Endothelial cell of umbilical vein (primary cell): ENCODE results near the gene CLCN6. TPM values are rescaled to one million over a fixed set of nuclear protein-coding genes. Genes with fewer than 3 reads are reported as not detected.
A peak's percentile ranks its signal among the peaks of the same experiment; 100 is the strongest.

ENCODE experiments used
- BruUV-seq: library from RNA; stranded (reverse); fragments of 400-500 nt; replicated peaks from 2 replicates; lab custom pipeline; 2021; lab: Mats Ljungman, UMichigan
- CTCF ChIA-PET: fragments of 300-600, 350-600 bp; sonication (Branson Sonifier 250); formaldehyde crosslinking; loops from one replicate; lab custom pipeline; 2021; ENCODE audit warnings: antibody characterized with exemption, inconsistent platforms; lab: Charles Lee
- POLR2A ChIA-PET: fragments of 300-600, 350-600 bp; sonication (Branson Sonifier 250); formaldehyde crosslinking; loops from one replicate; lab custom pipeline; 2021; ENCODE audit warnings: antibody characterized with exemption, inconsistent platforms; lab: Charles Lee
- DNase-seq: peaks from one replicate; pipeline ENCODE4 v3.0.0-alpha.2; 2011; ENCODE audit warnings: low read depth, low spot score
- FAIRE-seq: peaks from 2 replicates; lab custom pipeline; 2011; peaks lifted over from hg19 to GRCh38; lab: Jason Lieb, UNC
- H2AFZ ChIP-seq: 2 replicates; pipeline ENCODE4 v1.6.0; 2012; ENCODE audit warnings: low read depth, low read length, control low read depth, inconsistent platforms
- H3K27ac ChIP-seq: 2 replicates; pipeline ENCODE4 v1.5.1; 2011; ENCODE audit warnings: low read depth, mild to moderate bottlenecking, control low read depth, low read length, moderate library complexity; ENCODE audit not compliant: insufficient read depth
- H3K27me3 ChIP-seq, 2 experiments: 2 replicates each; pipeline versions ENCODE4 v1.6.0 to v1.6.1; 2011; ENCODE audit warnings: low read length in 2 of 2, mixed read lengths in 1 of 2; ENCODE audit not compliant: control insufficient read depth in 2 of 2, insufficient read depth in 2 of 2
- H3K36me3 ChIP-seq, 2 experiments: 2 replicates in 1 of 2; 3 replicates in 1 of 2; pipeline ENCODE4 v1.5.1; 2011; ENCODE audit warnings: low read length in 2 of 2, mild to moderate bottlenecking in 1 of 2, moderate library complexity in 1 of 2; ENCODE audit not compliant: control insufficient read depth in 2 of 2, insufficient read depth in 2 of 2; ENCODE audit errors: extremely low read depth in 1 of 2
- H3K4me1 ChIP-seq: 3 replicates; pipeline ENCODE4 v1.5.1; 2011; ENCODE audit warnings: mild to moderate bottlenecking, low read length; ENCODE audit not compliant: control insufficient read depth, insufficient read depth; ENCODE audit errors: extremely low read depth
- H3K4me2 ChIP-seq: 2 replicates; pipeline ENCODE4 v1.6.1; 2011; ENCODE audit warnings: low read length, control low read depth, mixed read lengths; ENCODE audit not compliant: insufficient read depth
- H3K4me3 ChIP-seq, 3 experiments: fragments of 200-600 bp in 1 of 3; sonication (generic), shearing (Covaris generic) in 1 of 3; replicated peaks in 1 of 3; 2 replicates each; pipeline ENCODE4 v1.5.1; 2011 to 2016; ENCODE audit warnings: control low read depth in 3 of 3, low read length in 3 of 3, mild to moderate bottlenecking in 2 of 3, inconsistent platforms in 1 of 3, low read depth in 1 of 3, moderate library complexity in 1 of 3; ENCODE audit not compliant: insufficient read depth in 1 of 3
- H3K79me2 ChIP-seq: 2 replicates; pipeline ENCODE4 v1.6.0; 2012; ENCODE audit warnings: low read length, inconsistent platforms; ENCODE audit not compliant: control insufficient read depth, insufficient read depth
- H3K9ac ChIP-seq: replicated peaks from 2 replicates; pipeline ENCODE3; 2011; ENCODE audit warnings: low read length, control low read depth; ENCODE audit not compliant: insufficient read depth; ENCODE audit errors: extremely low read depth
- H3K9me1 ChIP-seq: replicated peaks from 3 replicates; pipeline ENCODE4 v1.6.0; 2011; ENCODE audit warnings: mild to moderate bottlenecking, low read length; ENCODE audit not compliant: control insufficient read depth, insufficient read depth; ENCODE audit errors: extremely low read depth
- H3K9me3 ChIP-seq: replicated peaks from 2 replicates; pipeline ENCODE4 v1.5.1; 2012; ENCODE audit warnings: low read length, inconsistent platforms; ENCODE audit not compliant: control insufficient read depth, insufficient read depth
- H4K20me1 ChIP-seq: replicated peaks from 2 replicates; pipeline ENCODE3; 2011; ENCODE audit warnings: mild to moderate bottlenecking, low read length; ENCODE audit not compliant: control insufficient read depth, insufficient read depth; ENCODE audit errors: extremely low read depth
- CTCF ChIP-seq, 2 donors: IDR thresholded peaks; 1 replicate in 1 of 2; 2 replicates in 1 of 2; pipeline ENCODE4 v1.5.1; 2011; ENCODE audit warnings: low read length in 2 of 2, mild to moderate bottlenecking in 2 of 2, moderate library complexity in 2 of 2, control low read depth in 1 of 2, inconsistent platforms in 1 of 2, low read depth in 1 of 2; ENCODE audit not compliant: insufficient read depth in 1 of 2; ENCODE audit errors: extremely low read depth in 1 of 2
- EZH2 ChIP-seq: IDR thresholded peaks from 2 replicates; pipeline ENCODE4 v1.6.1; 2012; ENCODE audit warnings: borderline replicate concordance, low read depth, mild to moderate bottlenecking, moderate library complexity, low read length, inconsistent platforms; ENCODE audit not compliant: severe bottlenecking
- FOS ChIP-seq: IDR thresholded peaks from 2 replicates; pipeline ENCODE4 v1.6.1; 2011; ENCODE audit warnings: mild to moderate bottlenecking, low read length, moderate library complexity, borderline replicate concordance; ENCODE audit not compliant: insufficient read depth
- GATA2 ChIP-seq: IDR thresholded peaks from 2 replicates; pipeline ENCODE4 v1.7.0; 2011; ENCODE audit warnings: low read depth, mild to moderate bottlenecking, moderate library complexity, mixed read lengths, low read length; ENCODE audit not compliant: insufficient read length, insufficient read depth
- JUN ChIP-seq: IDR thresholded peaks from 2 replicates; pipeline ENCODE4 v1.6.1; 2011; ENCODE audit warnings: borderline replicate concordance, low read depth; ENCODE audit not compliant: insufficient read length, insufficient read depth
- MAX ChIP-seq: IDR thresholded peaks from 2 replicates; pipeline ENCODE4 v1.6.1; 2011; ENCODE audit not compliant: insufficient read depth, insufficient read length
- MYC ChIP-seq: IDR thresholded peaks from one replicate; pipeline ENCODE4 v1.6.1; 2011; ENCODE audit warnings: mild to moderate bottlenecking, low read depth, low read length
- POLR2A ChIP-seq: IDR thresholded peaks from 2 replicates; pipeline ENCODE4 v1.6.1; 2012; ENCODE audit warnings: low read depth, mild to moderate bottlenecking, control low read depth, low read length
- POLR2AphosphoS5 ChIP-seq: IDR thresholded peaks from 2 replicates; pipeline ENCODE4 v1.6.1; 2012; ENCODE audit warnings: low read depth, mild to moderate bottlenecking, control low read depth, low read length, moderate library complexity; ENCODE audit not compliant: insufficient read depth
- dilution Hi-C: fragments of 300-500 bp; cut with MboI; formaldehyde crosslinking; loops from one replicate; pipeline ENCODE4 v1.15.0; 2019; ENCODE audit warnings: low sequenced_read_pairs; ENCODE audit not compliant: extremely low pct_ligation_motif_present
- intact Hi-C: fragments of 100-400 bp; cut with micrococcal nuclease; formaldehyde crosslinking; loops from one replicate; pipeline ENCODE4 v1.10.0; 2022
- polyA plus RNA-seq, 4 experiments: library from polyadenylated mRNA; depleted of rRNA in 3 of 4; stranded (reverse) in 3 of 4; unstranded in 1 of 4; fragments of >200 nt; gene quantifications; 2 replicates each; pipeline versions ENCODE4 v1.2.1 to v1.2.3, GENCODE V29; 2011 to 2012; ENCODE audit warnings: missing spikeins in 1 of 4
- total RNA-seq: library from RNA; stranded (reverse); gene quantifications from 2 replicates; pipeline ENCODE4 v1.2.3, GENCODE V29; 2021

Gene CLCN6
- total and polyA plus RNA-seq, 2 donors (not counting 3 experiments of a cell fraction or from before 2014, with no cell fraction given): 20.4 to 41.2 TPM

GRCh38 chr1:11806307-11806936 is 431 bp downstream of the CLCN6 start:
- DNase-seq (peak; percentile 45), FAIRE-seq (peak; percentile 18)
- ChIA-PET POLR2A (interaction anchor here (0.6 to 2.0 kb wide), 5 partner anchors 9 to 137 kb away, joined by 3 to 12 read pairs (median 8); no protein-coding TSS in a partner anchor), CTCF (interaction anchor here (1.0 to 1.9 kb wide), 11 partner anchors 9 to 156 kb away, joined by 3 to 13 read pairs (median 5); partner anchors contain the start of gene FBXO6)
- TSS peak; percentile 35 for BruUV-seq
- H3K36me3 ChIP-seq: peaks cover 5 to 14% of the 10 kb centered on the region in 2 experiments
- no peaks in the 10 kb centered on the region for H3K27me3 ChIP-seq
- peak overlapping the region; percentile 100 for H3K4me2 ChIP-seq
- peak overlapping the region; percentile 75 for H3K27ac ChIP-seq
- peak overlapping the region; percentile 90 for H3K9ac ChIP-seq
- intact Hi-C loops: loop anchor here (1.0 to 10.0 kb wide), 3 partner anchors 15 to 532 kb away; partner anchors contain the start of gene UBIAD1
- H3K79me2 ChIP-seq: peaks cover 45% of the 10 kb centered on the region
- TF ChIP-seq POLR2AphosphoS5 (no peak), POLR2A (no peak), MYC (no peak), CTCF (IDR thresholded peaks at IDR 0.05; ENCODE audit: extremely low read depth in 1 of 2, insufficient read depth in 1 of 2, low read depth in 1 of 2, low read length in 2 of 2) (no peak), EZH2 (no peak), FOS (no peak), GATA2 (no peak), MAX (no peak), JUN (no peak)
- H2AFZ ChIP-seq: peak overlapping the region; percentile 67
- no peaks in the 10 kb centered on the region for H3K9me3 ChIP-seq
- H4K20me1 ChIP-seq: no peaks in the 10 kb centered on the region
- no peaks in the 10 kb centered on the region for H3K9me1 ChIP-seq
- H3K4me3 ChIP-seq: peak overlapping the region; percentile 75 to 97 (median 93)
- H3K4me1 ChIP-seq: peaks cover 51% of the 10 kb centered on the region
- dilution Hi-C loops: no loop called here
